Mucosa of stomach (tissue), 1 donor: Measurements from ENCODE around the gene KIRREL1.

Experiments used
- H3K27me3 ChIP-seq: one replicate; pipeline ENCODE4 v1.7.0; 2013; ENCODE audit warnings: mild to moderate bottlenecking, low read length; ENCODE audit not compliant: control insufficient read depth, insufficient read depth
- H3K36me3 ChIP-seq: one replicate; pipeline ENCODE4 v1.7.0; 2013; ENCODE audit warnings: low read length; ENCODE audit not compliant: control insufficient read depth, insufficient read depth
- H3K4me1 ChIP-seq: one replicate; pipeline ENCODE4 v1.7.0; 2013; ENCODE audit warnings: mild to moderate bottlenecking, low read length; ENCODE audit not compliant: control insufficient read depth, insufficient read depth
- H3K4me3 ChIP-seq: one replicate; pipeline ENCODE4 v1.7.0; 2013; ENCODE audit warnings: low read length
- H3K9ac ChIP-seq: one replicate; pipeline ENCODE4 v1.7.0; 2013; ENCODE audit warnings: mild to moderate bottlenecking, low read length, moderate library complexity
- H3K9me3 ChIP-seq: one replicate; pipeline ENCODE4 v1.7.0; 2013; ENCODE audit warnings: mild to moderate bottlenecking, low read length, moderate library complexity; ENCODE audit not compliant: control insufficient read depth
- donor health status: Pancreatic carcinoma.

Gene KIRREL1

DNA sequence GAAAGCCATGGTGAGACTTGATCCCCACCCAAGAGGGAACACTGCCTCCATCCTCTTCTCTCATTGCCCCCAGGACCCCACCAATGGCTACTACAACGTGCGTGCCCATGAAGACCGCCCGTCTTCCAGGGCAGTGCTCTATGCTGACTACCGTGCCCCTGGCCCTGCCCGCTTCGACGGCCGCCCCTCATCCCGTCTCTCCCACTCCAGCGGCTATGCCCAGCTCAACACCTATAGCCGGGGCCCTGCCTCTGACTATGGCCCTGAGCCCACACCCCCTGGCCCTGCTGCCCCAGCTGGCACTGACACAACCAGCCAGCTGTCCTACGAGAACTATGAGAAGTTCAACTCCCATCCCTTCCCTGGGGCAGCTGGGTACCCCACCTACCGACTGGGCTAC, 101.1 kb downstream of the KIRREL1 start:
- H3K36me3 ChIP-seq, result no peaks in the 10 kb centered on the region
- no peaks in the 10 kb centered on the region for H3K4me1 ChIP-seq
- H3K9me3 ChIP-seq, result no peaks in the 10 kb centered on the region
- no peaks in the 10 kb centered on the region for H3K27me3 ChIP-seq
- H3K9ac ChIP-seq, result no peak overlapping the region
- H3K4me3 ChIP-seq, result no peak overlapping the region

GRCh38 chr1:158095737-158096335, 102.4 kb downstream of the KIRREL1 start:
- H3K4me3 ChIP-seq, result no peak overlapping the region
- no peak overlapping the region for H3K9ac ChIP-seq
- H3K27me3 ChIP-seq, result no peaks in the 10 kb centered on the region
- no peaks in the 10 kb centered on the region for H3K9me3 ChIP-seq
- no peaks in the 10 kb centered on the region for H3K36me3 ChIP-seq
- no peaks in the 10 kb centered on the region for H3K4me1 ChIP-seq

DNA sequence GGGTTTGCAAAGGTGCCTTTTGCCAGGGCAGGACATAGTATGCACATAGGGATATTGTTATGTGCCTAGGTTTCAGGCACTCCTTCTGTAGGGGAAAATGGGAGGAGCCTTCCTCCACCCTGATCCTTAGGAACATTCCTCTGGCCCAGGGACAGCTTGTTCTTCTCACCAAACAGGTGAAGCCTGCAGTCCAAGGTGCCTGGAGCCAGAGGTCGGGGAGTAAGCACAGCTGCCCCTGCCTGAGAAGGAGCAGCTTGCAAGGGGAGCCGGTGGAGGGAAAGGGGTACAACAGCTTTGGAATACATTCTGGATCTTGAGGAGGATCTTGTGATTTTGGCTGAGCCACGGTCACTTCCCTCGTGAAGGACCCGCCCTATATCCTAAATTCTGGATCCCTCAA, 104.8 kb downstream of the KIRREL1 start:
- Histone ChIP-seq H3K9me3 (no peaks in the 10 kb centered on the region), H3K9ac (no peak overlapping the region), H3K4me3 (no peak overlapping the region), H3K4me1 (no peaks in the 10 kb centered on the region), H3K36me3 (no peaks in the 10 kb centered on the region), H3K27me3 (no peaks in the 10 kb centered on the region)

GRCh38 chr1:158099185-158099584, 105.7 kb downstream of the KIRREL1 start:
- Histone ChIP-seq H3K9me3 (no peaks in the 10 kb centered on the region), H3K4me3 (no peak overlapping the region), H3K36me3 (no peaks in the 10 kb centered on the region), H3K27me3 (no peaks in the 10 kb centered on the region), H3K9ac (no peak overlapping the region), H3K4me1 (no peaks in the 10 kb centered on the region)

DNA sequence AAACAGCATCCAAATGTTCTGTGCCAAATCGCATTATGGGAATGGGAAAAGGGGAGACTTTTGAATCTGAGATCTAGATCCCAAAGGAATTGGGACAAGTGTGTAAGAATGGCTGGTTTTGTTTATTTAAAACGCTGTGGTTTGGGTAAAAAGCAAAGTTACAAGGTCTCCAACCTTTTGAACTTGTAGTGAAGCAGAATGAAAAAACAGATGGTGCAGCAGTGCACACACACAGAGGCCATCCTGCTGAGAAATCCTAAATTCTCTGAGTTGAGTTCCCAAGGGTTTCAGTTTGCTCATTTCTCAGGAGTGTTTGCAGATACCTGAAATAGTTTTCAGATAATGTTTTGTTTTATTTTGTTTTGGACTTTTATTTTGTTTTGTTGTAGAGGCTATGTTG, 107.1 kb downstream of the KIRREL1 start:
- H3K4me3 ChIP-seq, result no peak overlapping the region
- no peaks in the 10 kb centered on the region for H3K27me3 ChIP-seq
- no peaks in the 10 kb centered on the region for H3K9me3 ChIP-seq
- H3K36me3 ChIP-seq, result no peaks in the 10 kb centered on the region
- H3K4me1 ChIP-seq, result no peaks in the 10 kb centered on the region
- no peak overlapping the region for H3K9ac ChIP-seq

DNA sequence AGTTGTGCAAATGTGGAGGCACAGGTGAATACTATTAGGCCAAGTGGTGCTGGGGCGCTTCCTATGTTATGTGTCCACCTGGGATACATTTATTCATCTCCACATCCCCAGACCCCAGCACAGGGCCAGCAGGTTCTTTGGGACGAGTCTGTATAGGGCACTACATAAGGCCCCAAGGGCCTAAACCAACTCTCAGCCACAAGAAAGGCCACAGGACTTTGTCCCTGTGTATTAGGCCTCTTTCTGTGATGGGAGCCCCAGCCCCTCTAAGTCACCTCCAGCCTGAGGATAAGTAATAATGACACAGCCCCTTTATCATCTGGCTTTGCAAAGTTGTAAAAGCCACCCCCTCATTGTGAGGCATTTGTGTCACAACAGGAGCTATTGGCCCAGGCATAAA, 108.0 kb downstream of the KIRREL1 start:
- no peaks in the 10 kb centered on the region for H3K27me3 ChIP-seq
- no peaks in the 10 kb centered on the region for H3K4me1 ChIP-seq
- no peak overlapping the region for H3K9ac ChIP-seq
- no peaks in the 10 kb centered on the region for H3K9me3 ChIP-seq
- no peaks in the 10 kb centered on the region for H3K36me3 ChIP-seq
- no peak overlapping the region for H3K4me3 ChIP-seq

DNA sequence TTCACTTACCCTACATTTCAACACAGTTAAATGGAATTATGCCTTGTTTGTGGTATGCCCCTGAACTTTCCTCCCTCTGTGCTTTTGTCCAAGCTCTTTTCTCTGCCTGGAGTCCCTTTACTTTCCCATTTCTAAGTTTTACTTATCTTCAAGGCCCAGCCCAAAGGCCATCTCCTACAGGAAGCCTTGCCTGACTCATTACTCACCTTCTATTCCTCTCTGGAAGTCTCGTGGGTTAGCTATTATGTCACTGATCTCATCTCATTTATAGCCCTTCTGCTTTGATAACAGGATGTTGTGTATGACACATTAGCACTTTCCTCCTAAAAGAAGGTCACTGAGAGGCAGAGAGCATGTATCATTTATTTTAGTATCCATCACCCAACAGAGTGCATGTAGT, 108.5 kb downstream of the KIRREL1 start:
- Histone ChIP-seq H3K27me3 (no peaks in the 10 kb centered on the region), H3K9me3 (no peaks in the 10 kb centered on the region), H3K4me3 (no peak overlapping the region), H3K36me3 (no peaks in the 10 kb centered on the region), H3K9ac (no peak overlapping the region), H3K4me1 (no peaks in the 10 kb centered on the region)

DNA sequence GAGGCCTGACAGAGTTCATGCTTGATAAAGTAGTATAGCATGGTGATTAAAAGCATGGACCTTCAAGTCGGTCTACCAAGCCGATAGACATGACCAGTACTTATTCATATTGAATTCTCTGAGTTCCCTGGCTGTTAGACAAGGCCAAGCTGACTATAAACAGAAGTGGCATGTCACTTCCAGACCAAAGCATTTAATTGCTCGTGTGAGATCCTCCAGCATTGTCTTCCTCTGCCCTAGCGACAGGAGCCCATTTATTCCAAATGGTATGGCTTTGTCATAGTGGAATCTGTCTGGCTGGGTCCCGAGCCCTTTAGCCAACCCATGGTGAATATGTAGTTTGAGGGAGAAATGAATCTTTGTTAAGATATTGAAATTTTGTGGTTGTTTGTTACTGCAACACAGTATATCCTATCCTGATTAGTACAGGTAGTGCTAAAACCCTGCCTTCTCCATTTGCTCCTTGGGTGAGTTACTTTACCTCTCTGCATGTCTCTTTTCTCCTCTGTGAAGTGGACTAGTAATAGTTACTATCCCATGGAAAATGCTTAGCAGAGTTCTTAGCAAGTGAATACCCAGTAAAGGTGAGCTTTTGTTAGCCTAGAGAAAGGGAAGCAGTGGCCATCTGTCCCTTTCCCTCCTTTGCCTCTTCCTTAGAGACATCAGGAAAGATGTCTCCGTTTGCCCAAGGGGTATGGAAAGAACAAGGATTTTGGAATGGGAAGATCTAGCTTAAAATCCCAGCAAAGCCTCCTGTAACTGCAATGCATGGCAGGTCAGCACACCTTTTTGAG, 109.6 kb downstream of the KIRREL1 start:
- no peaks in the 10 kb centered on the region for H3K36me3 ChIP-seq
- H3K27me3 ChIP-seq, result no peaks in the 10 kb centered on the region
- H3K9me3 ChIP-seq, result no peaks in the 10 kb centered on the region
- H3K4me3 ChIP-seq, result no peak overlapping the region
- no peak overlapping the region for H3K9ac ChIP-seq
- H3K4me1 ChIP-seq, result no peaks in the 10 kb centered on the region

- H3K27me3 ChIP-seq, result no peaks in the 10 kb centered on the region
- no peaks in the 10 kb centered on the region for H3K9me3 ChIP-seq
- H3K4me1 ChIP-seq, result no peaks in the 10 kb centered on the region
- H3K36me3 ChIP-seq, result no peaks in the 10 kb centered on the region
- H3K4me3 ChIP-seq, result no peak overlapping the region
- no peak overlapping the region for H3K9ac ChIP-seq
Measured at GRCh38 chr1:158103861-158104522, 110.5 kb downstream of the KIRREL1 start.

GRCh38 chr1:158104891-158105290, 111.4 kb downstream of the KIRREL1 start:
- no peaks in the 10 kb centered on the region for H3K27me3 ChIP-seq
- H3K9me3 ChIP-seq, result no peaks in the 10 kb centered on the region
- H3K9ac ChIP-seq, result no peak overlapping the region
- H3K4me3 ChIP-seq, result no peak overlapping the region
- no peaks in the 10 kb centered on the region for H3K36me3 ChIP-seq
- H3K4me1 ChIP-seq, result no peaks in the 10 kb centered on the region

DNA sequence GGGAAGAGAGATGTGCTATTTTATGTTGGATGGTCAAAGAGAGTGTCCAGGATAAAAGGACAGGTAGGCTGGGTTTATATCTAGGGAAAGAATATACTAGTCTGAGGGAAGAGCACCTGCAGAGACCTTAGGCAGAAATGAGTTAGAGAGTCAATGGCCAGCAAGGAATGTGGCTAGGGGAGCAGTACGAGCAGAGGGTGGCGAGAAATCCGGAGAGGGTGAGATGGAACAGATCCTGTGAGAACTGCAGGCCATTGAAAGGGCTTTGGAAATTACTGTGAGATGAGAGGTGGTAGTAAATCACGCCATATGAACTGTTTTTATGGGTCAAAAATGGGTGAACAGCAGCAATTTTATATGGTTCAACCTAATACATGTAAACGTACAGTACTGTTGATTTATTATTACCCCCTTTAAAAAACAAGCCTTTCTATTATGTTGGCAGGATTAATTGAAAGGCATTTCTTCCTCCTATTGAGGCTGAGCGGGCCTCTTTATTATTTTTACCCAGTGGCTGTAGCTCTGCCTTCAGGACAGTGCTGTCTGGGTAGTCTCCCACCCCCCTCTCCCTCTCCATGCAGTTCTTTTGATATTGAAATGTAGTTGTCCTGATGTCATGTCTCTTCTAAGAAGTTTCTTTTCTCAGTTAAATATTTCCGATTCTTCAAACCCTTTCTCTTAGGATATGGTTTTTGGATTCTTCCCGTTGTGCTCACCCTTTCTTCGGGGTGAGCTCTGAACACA, 112.1 kb downstream of the KIRREL1 start:
- Histone ChIP-seq H3K27me3 (no peaks in the 10 kb centered on the region), H3K9me3 (no peaks in the 10 kb centered on the region), H3K4me1 (no peaks in the 10 kb centered on the region), H3K36me3 (no peaks in the 10 kb centered on the region), H3K4me3 (no peak overlapping the region), H3K9ac (no peak overlapping the region)

GRCh38 chr1:158107916-158108315, 114.5 kb downstream of the KIRREL1 start:
- no peak overlapping the region for H3K4me3 ChIP-seq
- H3K9ac ChIP-seq, result no peak overlapping the region
- no peaks in the 10 kb centered on the region for H3K9me3 ChIP-seq
- no peaks in the 10 kb centered on the region for H3K36me3 ChIP-seq
- H3K4me1 ChIP-seq, result no peaks in the 10 kb centered on the region
- peaks cover 7% of the 10 kb centered on the region for H3K27me3 ChIP-seq
